Activated CD8-positive, alpha-beta memory T cell treated with anti-CD3 and anti-CD28 coated beads, Interleukin-2, amount 50 U/mL, for 24 hours (primary cell): Measurements from ENCODE around the gene SLC66A2.

Source experiments
- DNase-seq: peaks from one replicate; pipeline ENCODE4 v3.0.0-alpha.2; 2020; ENCODE audit errors: extremely low read depth

SLC66A2 gene

GRCh38 chr18:79921984-79922965 lies 29.2 kb downstream of the SLC66A2 start:
- no peak for DNase-seq

GRCh38 chr18:79919089-79919488 lies 32.4 kb downstream of the SLC66A2 start:
- DNase-seq = no peak

- DNase-seq = no peak
Observed at GRCh38 chr18:79918615-79919011, 32.8 kb downstream of the SLC66A2 start.

- no peak for DNase-seq
Observed at GRCh38 chr18:79917853-79918614, 33.4 kb downstream of the SLC66A2 start.

GRCh38 chr18:79917169-79917852 lies 34.1 kb downstream of the SLC66A2 start:
- DNase-seq = no peak

GRCh38 chr18:79916546-79917168 lies 34.8 kb downstream of the SLC66A2 start:
- DNase-seq = no peak

- DNase-seq = no peak
Observed at GRCh38 chr18:79916128-79916494, 35.3 kb downstream of the SLC66A2 start.

GRCh38 chr18:79915161-79916127 lies 36.0 kb downstream of the SLC66A2 start:
- DNase-seq = no peak

GRCh38 chr18:79914614-79915160 lies 36.8 kb downstream of the SLC66A2 start:
- DNase-seq = no peak

GRCh38 chr18:79912994-79913831 lies 38.2 kb downstream of the SLC66A2 start:
- DNase-seq = no peak

- no peak for DNase-seq
Observed at GRCh38 chr18:79912409-79912991, 39.0 kb downstream of the SLC66A2 start.

GRCh38 chr18:79911344-79912270 lies 39.8 kb downstream of the SLC66A2 start:
- no peak for DNase-seq

GRCh38 chr18:79910563-79911343 lies 40.7 kb downstream of the SLC66A2 start:
- no peak for DNase-seq

- DNase-seq = no peak
Observed at GRCh38 chr18:79906706-79907105, 44.7 kb downstream of the SLC66A2 start.

- no peak for DNase-seq
Observed at GRCh38 chr18:79905993-79906392, 45.5 kb downstream of the SLC66A2 start.

- DNase-seq = no peak
Observed at GRCh38 chr18:79905389-79905911, 46.0 kb downstream of the SLC66A2 start.
